Lower leg skin (tissue), 3 donors: ENCODE measurements around the gene PYM1.

Experiments used
- POLR2A ChIP-seq, 2 donors: fragments of 450-650 bp; IDR thresholded peaks; one replicate each; pipeline ENCODE4 v1.6.1; 2016 to 2017; ENCODE audit warnings: antibody characterized with exemption in 2 of 2, mild to moderate bottlenecking in 1 of 2, moderate library complexity in 1 of 2
- TF ChIP-seq, protein P1 (sequence below), 3 donors: fragments of 450-650 bp; IDR thresholded peaks; one replicate each; pipeline ENCODE4 v1.5.1; 2016; ENCODE audit warnings: antibody characterized with exemption in 3 of 3, mild to moderate bottlenecking in 3 of 3, moderate library complexity in 2 of 3

GRCh38 chr12:55929306-55929791, 1.7 kb upstream of the PYM1 start:
- TF ChIP-seq, protein P1, sequence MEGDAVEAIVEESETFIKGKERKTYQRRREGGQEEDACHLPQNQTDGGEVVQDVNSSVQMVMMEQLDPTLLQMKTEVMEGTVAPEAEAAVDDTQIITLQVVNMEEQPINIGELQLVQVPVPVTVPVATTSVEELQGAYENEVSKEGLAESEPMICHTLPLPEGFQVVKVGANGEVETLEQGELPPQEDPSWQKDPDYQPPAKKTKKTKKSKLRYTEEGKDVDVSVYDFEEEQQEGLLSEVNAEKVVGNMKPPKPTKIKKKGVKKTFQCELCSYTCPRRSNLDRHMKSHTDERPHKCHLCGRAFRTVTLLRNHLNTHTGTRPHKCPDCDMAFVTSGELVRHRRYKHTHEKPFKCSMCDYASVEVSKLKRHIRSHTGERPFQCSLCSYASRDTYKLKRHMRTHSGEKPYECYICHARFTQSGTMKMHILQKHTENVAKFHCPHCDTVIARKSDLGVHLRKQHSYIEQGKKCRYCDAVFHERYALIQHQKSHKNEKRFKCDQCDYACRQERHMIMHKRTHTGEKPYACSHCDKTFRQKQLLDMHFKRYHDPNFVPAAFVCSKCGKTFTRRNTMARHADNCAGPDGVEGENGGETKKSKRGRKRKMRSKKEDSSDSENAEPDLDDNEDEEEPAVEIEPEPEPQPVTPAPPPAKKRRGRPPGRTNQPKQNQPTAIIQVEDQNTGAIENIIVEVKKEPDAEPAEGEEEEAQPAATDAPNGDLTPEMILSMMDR (IDR thresholded peaks at IDR 0.05): no peak
- TF ChIP-seq POLR2A (IDR thresholded peaks at IDR 0.05): no peak
